Ascending aorta (tissue), 2 donors: ENCODE results near the gene STK40. TPM values are rescaled to one million over a fixed set of nuclear protein-coding genes. Genes with fewer than 3 reads are reported as not detected.

Source experiments
- DNase-seq, 2 donors: peaks; one replicate each; pipeline ENCODE4 v3.0.0-alpha.2; 2019; ENCODE audit warnings: low spot score in 2 of 2
- H3K27ac ChIP-seq, 2 donors: fragments of 200-600 bp; sonication (generic); one replicate each; pipeline ENCODE4 v1.5.1; 2016 to 2017; ENCODE audit warnings: mild to moderate bottlenecking in 1 of 2
- H3K27me3 ChIP-seq: fragments of 200-600 bp; sonication (generic); one replicate; pipeline ENCODE4 v1.5.1; 2017
- H3K36me3 ChIP-seq, 2 donors: fragments of 200-600 bp; sonication (generic); one replicate each; pipeline ENCODE4 v1.5.1; 2016
- H3K4me1 ChIP-seq, 2 donors: fragments of 200-600 bp; sonication (generic); one replicate each; pipeline ENCODE4 v1.5.1; 2016 to 2017; ENCODE audit warnings: mild to moderate bottlenecking in 1 of 2
- H3K4me3 ChIP-seq, 2 donors: fragments of 200-600 bp; sonication (generic); one replicate each; pipeline ENCODE4 v1.5.1; 2016 to 2017; ENCODE audit warnings: mild to moderate bottlenecking in 1 of 2
- H3K9me3 ChIP-seq, 2 donors: fragments of 200-600 bp; sonication (generic); one replicate each; pipeline ENCODE4 v1.5.1; 2016
- intact Hi-C: fragments of 100-400 bp; cut with DNase I; formaldehyde crosslinking; loops from one replicate; pipeline ENCODE4 v1.15.1; 2023
- total RNA-seq: library from RNA; depleted of rRNA; stranded (reverse); fragments of >200 nt; gene quantifications from one replicate; pipeline ENCODE4 v1.1.0, GENCODE V29; 2016
- TF ChIP-seq, protein P1 (sequence below), 3 experiments: fragments of 200-600 bp in 2 of 3; fragments of 450-650 bp in 1 of 3; sonication (generic) in 2 of 3; IDR thresholded peaks; one replicate each; pipeline ENCODE4 v1.5.1; 2016 to 2019; ENCODE audit warnings: antibody characterized with exemption in 3 of 3, mild to moderate bottlenecking in 1 of 3, moderate library complexity in 1 of 3

The STK40 gene
- total RNA-seq, 1 donor from 2014 or later: 77.0 TPM

DNA sequence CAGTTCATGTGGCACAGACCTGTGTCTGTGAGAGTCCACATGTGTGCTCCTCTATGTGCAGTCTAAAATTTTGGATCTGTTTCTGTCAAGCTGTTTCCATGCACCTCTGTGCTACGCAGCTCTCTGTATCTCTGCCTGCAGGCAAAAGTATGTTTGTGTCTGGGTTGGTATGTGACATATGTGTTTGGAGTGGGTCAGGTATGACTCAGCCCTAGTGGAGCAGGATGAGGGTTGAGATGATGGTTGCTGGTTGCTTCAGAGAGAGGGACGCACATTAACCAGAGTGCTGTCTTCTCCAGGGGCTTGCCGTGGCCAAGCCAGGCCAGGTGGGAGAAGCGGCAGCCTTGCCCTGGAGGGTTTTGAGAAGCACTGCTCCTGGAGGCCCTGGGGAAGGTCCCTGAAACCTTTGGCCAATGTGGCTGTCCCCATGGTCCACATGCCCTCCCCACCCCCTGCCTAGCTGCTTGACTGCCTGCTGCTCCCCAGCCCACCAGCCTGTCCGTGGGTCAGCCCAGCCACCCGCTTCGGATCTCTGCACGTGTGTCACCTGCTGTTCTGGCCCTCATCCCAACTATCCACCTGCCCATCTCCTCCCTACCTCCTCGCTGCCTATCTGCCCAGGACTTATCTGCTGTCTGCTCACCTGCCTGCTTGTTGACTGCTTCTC lies 58.2 kb downstream of the STK40 start:
- H3K27ac ChIP-seq: no peak overlapping the region
- intact Hi-C loops: no loop called here
- no peak overlapping the region for H3K4me3 ChIP-seq
- no peak for DNase-seq
- peaks cover 6 to 8% of the 10 kb centered on the region in 2 donors for H3K4me1 ChIP-seq
- H3K27me3 ChIP-seq: no peaks in the 10 kb centered on the region
- TF ChIP-seq, protein P1, sequence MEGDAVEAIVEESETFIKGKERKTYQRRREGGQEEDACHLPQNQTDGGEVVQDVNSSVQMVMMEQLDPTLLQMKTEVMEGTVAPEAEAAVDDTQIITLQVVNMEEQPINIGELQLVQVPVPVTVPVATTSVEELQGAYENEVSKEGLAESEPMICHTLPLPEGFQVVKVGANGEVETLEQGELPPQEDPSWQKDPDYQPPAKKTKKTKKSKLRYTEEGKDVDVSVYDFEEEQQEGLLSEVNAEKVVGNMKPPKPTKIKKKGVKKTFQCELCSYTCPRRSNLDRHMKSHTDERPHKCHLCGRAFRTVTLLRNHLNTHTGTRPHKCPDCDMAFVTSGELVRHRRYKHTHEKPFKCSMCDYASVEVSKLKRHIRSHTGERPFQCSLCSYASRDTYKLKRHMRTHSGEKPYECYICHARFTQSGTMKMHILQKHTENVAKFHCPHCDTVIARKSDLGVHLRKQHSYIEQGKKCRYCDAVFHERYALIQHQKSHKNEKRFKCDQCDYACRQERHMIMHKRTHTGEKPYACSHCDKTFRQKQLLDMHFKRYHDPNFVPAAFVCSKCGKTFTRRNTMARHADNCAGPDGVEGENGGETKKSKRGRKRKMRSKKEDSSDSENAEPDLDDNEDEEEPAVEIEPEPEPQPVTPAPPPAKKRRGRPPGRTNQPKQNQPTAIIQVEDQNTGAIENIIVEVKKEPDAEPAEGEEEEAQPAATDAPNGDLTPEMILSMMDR (IDR thresholded peaks at IDR 0.05): no peak
- no peaks in the 10 kb centered on the region for H3K9me3 ChIP-seq
- no peaks in the 10 kb centered on the region for H3K36me3 ChIP-seq

DNA sequence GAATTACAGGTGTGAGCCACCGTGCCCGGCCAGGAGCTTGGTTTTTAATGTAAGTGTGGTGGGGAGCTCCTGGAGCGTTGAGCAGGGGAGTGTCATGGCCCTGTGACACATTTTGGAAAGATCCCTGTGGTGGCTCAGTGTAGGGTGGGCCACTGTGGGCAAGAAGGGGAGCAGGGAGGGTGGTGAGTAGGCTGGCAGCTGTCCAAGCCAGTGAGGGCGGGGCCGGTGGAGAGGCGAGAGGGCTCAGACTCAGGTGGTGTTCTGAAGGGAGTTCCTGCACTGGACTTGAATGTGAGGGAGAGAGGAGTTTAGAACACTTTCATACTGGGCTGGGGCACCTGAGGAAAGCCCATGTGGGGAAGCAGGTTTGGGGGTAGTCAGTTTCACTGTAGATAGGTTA lies 59.2 kb downstream of the STK40 start:
- DNase-seq: no peak
- Histone ChIP-seq H3K9me3 (no peaks in the 10 kb centered on the region), H3K27me3 (no peaks in the 10 kb centered on the region), H3K4me1 (peaks cover 11 to 16% of the 10 kb centered on the region in 2 donors), H3K36me3 (no peaks in the 10 kb centered on the region), H3K27ac (no peak overlapping the region), H3K4me3 (no peak overlapping the region)
- TF ChIP-seq, protein P1 (IDR thresholded peaks at IDR 0.05): no peak
- intact Hi-C loops: no loop called here

DNA sequence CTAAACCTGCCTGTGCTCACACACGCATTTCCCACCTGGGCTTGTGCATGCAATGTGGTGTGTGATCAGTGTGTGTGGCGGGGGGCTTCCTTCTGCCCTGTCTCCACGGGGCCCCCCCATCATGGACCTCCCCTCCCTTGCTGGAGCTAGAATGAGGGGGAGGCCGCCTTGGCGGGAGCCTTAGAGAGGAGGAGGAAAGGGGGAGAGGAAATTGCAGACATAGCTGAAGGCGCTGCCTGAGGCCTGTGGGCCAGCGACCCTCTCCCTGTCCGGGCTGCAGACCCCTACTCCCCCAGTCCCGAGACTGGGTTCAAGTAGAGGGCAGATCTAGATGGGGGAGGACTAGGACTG lies 61.4 kb downstream of the STK40 start:
- Histone ChIP-seq H3K36me3 (no peaks in the 10 kb centered on the region), H3K4me3 (peak overlapping the region; percentile 68 to 75), H3K27me3 (no peaks in the 10 kb centered on the region), H3K27ac (peak overlapping the region; percentile 91 to 98), H3K9me3 (no peaks in the 10 kb centered on the region), H3K4me1 (peaks cover 14 to 29% of the 10 kb centered on the region in 2 donors)
- TF ChIP-seq, protein P1 (IDR thresholded peaks at IDR 0.05): no peak
- intact Hi-C loops: loop anchor here (5.0 kb wide), 2 partner anchors 63 to 1788 kb away; partner anchors contain the start of gene STK40
- no peak for DNase-seq

DNA sequence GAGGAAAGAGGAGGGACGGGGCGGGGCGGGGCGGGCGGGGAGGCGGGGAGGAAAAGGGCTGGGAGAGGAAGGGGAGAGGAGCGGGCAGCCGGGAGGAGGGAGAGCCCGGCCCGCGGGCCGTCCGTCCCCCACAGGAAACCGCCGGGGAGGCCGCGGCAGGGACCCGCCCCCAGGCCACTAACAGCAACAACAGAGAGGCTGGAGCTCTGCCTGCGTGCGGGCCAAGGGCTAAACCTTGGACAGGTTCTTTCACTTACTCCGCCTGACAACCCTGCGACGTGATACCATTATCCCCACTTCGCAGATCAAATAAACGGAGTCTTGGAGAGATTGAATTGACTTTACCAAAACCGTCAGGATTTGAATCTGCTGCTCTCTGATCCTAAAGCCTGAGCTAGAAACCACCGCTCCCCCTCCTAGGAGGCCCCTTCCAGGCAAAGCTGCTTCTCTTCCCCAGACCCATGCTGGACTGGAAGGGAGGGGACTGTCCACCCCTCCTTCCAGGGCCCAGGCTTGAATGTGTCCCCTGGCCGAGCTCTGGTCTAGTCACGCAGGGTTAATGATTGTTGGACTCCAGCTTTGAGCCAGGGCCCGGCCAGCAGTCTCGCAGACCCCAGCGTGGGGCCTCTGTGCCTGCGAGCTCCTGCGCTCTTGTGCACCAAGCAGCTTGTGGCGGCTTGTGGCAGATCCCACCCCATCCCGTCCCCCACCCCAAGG lies 61.9 kb downstream of the STK40 start, which contains the start of gene EVA1B:
Gene EVA1B (minus strand): TSS at position 10 of the 717 bp plus-strand sequence. CDS start 608 bp downstream, outside the sequence.
- DNase-seq: peak; percentile 55 to 91
- peaks cover 14 to 29% of the 10 kb centered on the region in 2 donors for H3K4me1 ChIP-seq
- peak within 1 kb of the TSS; percentile 91 to 98 for H3K27ac ChIP-seq
- intact Hi-C loops: loop anchor here (2.0 to 5.0 kb wide), 3 partner anchors 27 to 1789 kb away; partner anchors contain the start of gene STK40
- H3K36me3 ChIP-seq: no peaks in the 10 kb centered on the region
- H3K4me3 ChIP-seq: peak within 1 kb of the TSS; percentile 68 to 75
- H3K9me3 ChIP-seq: no peaks in the 10 kb centered on the region
- H3K27me3 ChIP-seq: no peaks in the 10 kb centered on the region
- TF ChIP-seq, protein P1 (IDR thresholded peaks at IDR 0.05): no peak

DNA sequence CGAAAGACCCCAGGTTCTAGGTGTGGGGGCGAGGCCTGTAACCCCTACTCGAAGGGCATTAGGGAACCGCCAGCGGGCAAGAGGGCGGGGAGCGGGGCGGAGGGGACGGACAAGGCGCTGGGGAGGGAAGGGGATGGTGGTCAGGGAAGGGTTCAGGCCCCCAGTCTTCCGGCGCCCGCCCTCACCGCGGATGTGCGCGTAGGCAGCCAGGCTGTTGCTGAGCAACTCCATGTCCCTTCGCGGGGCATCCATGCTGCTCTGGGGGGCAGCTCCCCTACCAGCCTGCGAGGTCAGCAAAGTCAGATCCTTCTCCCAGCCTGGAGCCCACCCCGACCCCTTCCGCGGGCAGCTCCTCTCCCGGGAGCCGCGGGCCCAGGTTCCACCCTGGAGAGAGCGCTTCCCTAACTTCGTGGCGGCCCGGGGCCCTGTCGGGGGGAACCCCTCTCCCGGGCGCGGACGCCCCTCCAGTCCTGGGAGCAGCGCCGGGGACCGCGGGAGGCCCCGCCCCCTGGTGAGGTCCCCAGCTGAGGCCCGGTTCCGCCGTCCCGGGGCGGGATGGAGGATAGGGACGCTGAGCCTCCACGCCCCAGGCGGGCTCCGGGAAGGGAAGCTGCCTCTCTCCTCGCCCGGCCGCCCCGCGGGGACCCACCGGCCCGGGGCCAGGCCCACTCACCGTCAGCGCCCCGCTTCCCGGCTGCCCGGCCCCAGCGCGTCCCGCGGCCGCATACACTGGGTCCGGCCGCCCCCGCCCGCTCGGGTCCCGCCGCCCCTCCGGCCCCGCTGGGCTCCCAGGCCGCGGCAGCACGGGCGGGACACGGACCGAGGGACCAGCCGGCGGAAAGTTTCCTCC lies 62.7 kb downstream of the STK40 start:
- DNase-seq: peak in 1 of 2 donors; percentile 87
- H3K27me3 ChIP-seq: no peaks in the 10 kb centered on the region
- peak overlapping the region; percentile 68 to 75 for H3K4me3 ChIP-seq
- H3K36me3 ChIP-seq: no peaks in the 10 kb centered on the region
- H3K4me1 ChIP-seq: peaks cover 14 to 29% of the 10 kb centered on the region in 2 donors
- intact Hi-C loops: loop anchor here (2.0 to 5.0 kb wide), 3 partner anchors 28 to 1789 kb away; partner anchors contain the start of gene STK40
- TF ChIP-seq, protein P1 (IDR thresholded peaks at IDR 0.05): no peak
- no peaks in the 10 kb centered on the region for H3K9me3 ChIP-seq
- peak overlapping the region; percentile 91 to 98 for H3K27ac ChIP-seq
